HG03025 (cell line): Measurements from ENCODE around the gene PRDM16.

ENCODE experiments used
- ATAC-seq: cut with Tn5 transposase; IDR thresholded peaks from one replicate; pipeline ENCODE4 v1.9.1; 2021; ENCODE audit warnings: mild to moderate bottlenecking, moderate library complexity; ENCODE audit not compliant: unreplicated experiment, low FRiP score

PRDM16 gene

GRCh38 chr1:3051270-3052268 lies 17.4 kb upstream of the PRDM16 start:
- ATAC-seq: no peak

GRCh38 chr1:3052501-3052900 lies 16.5 kb upstream of the PRDM16 start:
- no peak for ATAC-seq

- no peak for ATAC-seq
Observed at GRCh38 chr1:3053366-3053980, 15.5 kb upstream of the PRDM16 start.

GRCh38 chr1:3053986-3054385 lies 15.0 kb upstream of the PRDM16 start:
- ATAC-seq: no peak

- no peak for ATAC-seq
Observed at GRCh38 chr1:3054474-3054873, 14.5 kb upstream of the PRDM16 start.

- ATAC-seq: no peak
Observed at GRCh38 chr1:3055051-3055450, 14.0 kb upstream of the PRDM16 start.

- no peak for ATAC-seq
Observed at GRCh38 chr1:3056641-3057040, 12.4 kb upstream of the PRDM16 start.

GRCh38 chr1:3058263-3059030 lies 10.6 kb upstream of the PRDM16 start:
- ATAC-seq: no peak

- no peak for ATAC-seq
Observed at GRCh38 chr1:3060127-3060526, 8.9 kb upstream of the PRDM16 start.

- no peak for ATAC-seq
Observed at GRCh38 chr1:3060601-3061551, 8.1 kb upstream of the PRDM16 start.

- ATAC-seq: no peak
Observed at GRCh38 chr1:3061566-3061965, 7.4 kb upstream of the PRDM16 start.

- no peak for ATAC-seq
Observed at GRCh38 chr1:3061981-3062615, 6.9 kb upstream of the PRDM16 start.

- ATAC-seq: no peak
Observed at GRCh38 chr1:3062616-3063378, 6.2 kb upstream of the PRDM16 start.

- no peak for ATAC-seq
Observed at GRCh38 chr1:3063379-3064295, 5.4 kb upstream of the PRDM16 start.

GRCh38 chr1:3064296-3064850 lies 4.6 kb upstream of the PRDM16 start:
- no peak for ATAC-seq

- no peak for ATAC-seq
Observed at GRCh38 chr1:3064901-3065300, 4.1 kb upstream of the PRDM16 start.

GRCh38 chr1:3065396-3065795 lies 3.6 kb upstream of the PRDM16 start:
- ATAC-seq: no peak
